GM12874 (cell line): ENCODE data around the gene NCDN.

Experiments used
- TF ChIP-seq, protein P1 (sequence below): IDR thresholded peaks from 2 replicates; pipeline ENCODE4 v1.5.1; 2011; ENCODE audit warnings: low read depth, mild to moderate bottlenecking, control low read depth, low read length, moderate library complexity; ENCODE audit not compliant: insufficient read depth

NCDN gene

DNA sequence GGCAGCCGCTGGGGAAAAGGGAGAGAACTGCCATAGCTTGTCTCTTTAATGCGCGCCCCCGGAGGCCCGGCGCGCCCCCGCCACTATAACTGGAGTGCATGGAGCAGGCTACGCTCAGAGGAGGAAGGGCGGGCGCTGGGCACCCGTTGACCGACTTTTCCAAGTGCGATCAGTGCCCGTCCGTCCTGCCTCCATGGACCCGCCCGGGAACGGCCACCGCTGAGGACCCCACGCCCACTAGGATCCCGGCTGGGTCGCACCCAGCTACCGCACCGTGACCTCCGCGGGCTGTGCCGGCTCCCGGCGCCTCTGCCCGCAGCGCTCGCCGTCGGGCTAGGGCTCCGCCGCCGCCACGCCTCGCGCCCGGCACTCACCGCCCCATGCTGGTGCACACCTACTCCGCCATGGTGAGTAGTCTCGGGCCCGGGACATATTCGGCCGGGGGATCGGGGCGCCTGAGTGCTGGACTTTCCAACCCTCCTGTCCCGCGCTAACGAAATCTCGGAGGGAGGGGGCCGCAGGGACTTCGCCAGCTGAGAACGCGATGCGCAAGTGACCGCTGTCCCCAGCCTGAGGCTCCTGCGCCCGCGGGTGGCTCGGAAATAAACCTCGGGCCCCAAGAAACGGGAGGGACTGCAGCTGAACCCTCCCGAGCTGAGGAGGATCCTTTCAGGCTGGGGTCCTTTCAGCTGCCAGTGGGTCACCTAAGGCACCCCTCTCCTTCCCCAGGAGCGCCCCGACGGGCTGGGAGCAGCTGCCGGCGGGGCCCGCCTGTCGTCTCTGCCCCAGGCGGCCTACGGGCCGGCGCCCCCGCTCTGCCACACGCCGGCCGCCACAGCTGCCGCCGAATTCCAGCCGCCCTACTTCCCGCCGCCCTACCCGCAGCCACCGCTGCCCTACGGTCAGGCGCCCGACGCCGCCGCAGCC lies 15.9 kb downstream of the NCDN start, which contains the start of gene TFAP2E:
TSS of gene TFAP2E (plus strand) at position 117 of the 927 bp plus-strand sequence. CDS start at position 381, 264 bp downstream.
- TF ChIP-seq, protein P1, sequence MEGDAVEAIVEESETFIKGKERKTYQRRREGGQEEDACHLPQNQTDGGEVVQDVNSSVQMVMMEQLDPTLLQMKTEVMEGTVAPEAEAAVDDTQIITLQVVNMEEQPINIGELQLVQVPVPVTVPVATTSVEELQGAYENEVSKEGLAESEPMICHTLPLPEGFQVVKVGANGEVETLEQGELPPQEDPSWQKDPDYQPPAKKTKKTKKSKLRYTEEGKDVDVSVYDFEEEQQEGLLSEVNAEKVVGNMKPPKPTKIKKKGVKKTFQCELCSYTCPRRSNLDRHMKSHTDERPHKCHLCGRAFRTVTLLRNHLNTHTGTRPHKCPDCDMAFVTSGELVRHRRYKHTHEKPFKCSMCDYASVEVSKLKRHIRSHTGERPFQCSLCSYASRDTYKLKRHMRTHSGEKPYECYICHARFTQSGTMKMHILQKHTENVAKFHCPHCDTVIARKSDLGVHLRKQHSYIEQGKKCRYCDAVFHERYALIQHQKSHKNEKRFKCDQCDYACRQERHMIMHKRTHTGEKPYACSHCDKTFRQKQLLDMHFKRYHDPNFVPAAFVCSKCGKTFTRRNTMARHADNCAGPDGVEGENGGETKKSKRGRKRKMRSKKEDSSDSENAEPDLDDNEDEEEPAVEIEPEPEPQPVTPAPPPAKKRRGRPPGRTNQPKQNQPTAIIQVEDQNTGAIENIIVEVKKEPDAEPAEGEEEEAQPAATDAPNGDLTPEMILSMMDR: no peak

DNA sequence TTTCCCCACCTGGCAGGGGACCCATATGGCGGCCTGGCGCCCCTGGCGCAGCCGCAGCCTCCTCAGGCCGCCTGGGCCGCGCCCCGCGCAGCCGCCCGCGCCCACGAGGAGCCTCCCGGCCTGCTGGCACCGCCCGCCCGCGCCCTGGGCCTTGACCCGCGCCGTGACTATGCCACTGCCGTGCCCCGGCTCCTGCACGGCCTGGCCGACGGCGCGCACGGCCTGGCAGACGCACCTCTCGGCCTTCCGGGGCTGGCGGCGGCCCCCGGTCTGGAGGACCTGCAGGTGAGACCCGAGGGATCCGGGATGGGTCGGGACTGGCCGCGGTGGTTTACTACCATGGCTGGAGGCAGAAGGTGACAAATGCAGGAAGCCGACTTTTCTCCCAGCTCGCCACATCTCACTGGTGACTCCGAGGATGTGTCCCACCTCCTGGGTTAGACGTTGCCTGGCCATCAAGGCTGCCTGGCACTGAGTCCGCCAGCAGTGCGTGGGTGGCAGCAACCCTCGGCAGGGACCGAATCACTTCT lies 16.6 kb downstream of the NCDN start:
- TF ChIP-seq, protein P1: no peak

DNA sequence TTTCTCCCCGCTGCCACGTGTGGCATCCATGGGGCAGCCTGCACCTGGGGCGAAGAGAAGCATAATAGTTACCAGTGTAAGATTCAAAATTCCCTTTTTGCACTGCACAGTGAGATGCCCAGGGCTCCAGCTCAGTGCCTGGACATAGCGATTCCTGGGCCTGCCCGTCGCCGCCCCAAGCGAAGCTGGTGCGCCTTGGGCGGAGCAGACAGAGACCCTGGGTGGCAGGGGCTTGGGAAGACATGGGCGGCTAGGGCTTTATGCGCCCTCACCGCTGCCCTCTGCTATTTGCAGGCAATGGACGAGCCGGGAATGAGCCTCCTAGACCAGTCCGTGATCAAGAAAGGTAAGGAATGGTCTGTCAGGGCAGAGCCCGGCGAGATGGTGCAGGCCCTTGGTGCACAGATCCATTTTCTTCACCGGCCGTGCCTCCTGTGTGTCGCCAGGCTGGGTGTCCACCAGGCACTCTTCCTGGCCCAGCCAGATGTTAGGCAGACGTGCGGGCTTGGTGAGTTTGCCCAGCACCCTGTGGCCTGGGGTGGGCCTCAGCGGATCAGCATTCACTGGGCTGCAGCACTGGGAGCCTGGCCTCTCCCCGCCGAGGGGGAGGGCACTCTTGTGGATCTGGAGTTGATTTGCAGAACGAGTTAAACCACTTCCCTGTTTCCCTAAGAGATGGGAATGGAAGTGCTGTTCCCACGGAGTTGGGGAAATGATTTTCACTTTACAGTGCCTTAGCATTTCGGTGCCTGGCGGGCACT lies 17.2 kb downstream of the NCDN start:
- TF ChIP-seq, protein P1: no peak

DNA sequence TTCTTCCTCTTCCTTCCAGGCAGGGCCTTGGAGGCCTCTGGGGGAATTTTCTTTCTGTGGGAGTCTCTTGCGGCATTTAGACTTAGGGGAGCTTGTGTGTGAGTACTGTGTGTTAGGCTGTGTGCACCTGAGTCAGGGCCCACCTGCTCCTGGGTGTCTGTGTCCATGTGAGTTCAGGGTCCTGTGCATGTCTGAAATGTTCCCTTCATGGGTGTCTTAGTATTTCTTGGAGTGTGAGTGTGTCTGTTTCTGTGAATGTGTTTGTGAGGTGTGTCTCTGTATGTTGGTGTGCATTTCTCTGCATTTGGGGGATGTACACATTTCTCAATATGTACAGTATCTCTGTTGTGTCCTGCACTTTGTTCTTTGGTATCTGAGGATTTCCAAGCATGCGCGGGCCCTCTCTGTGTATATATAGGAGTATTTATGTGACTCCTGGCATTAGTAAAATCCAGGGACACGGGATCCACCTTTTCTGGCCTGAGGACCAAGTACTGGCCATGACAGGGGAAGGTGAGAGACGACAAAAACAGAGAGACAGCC lies 17.9 kb downstream of the NCDN start:
- TF ChIP-seq, protein P1: no peak

DNA sequence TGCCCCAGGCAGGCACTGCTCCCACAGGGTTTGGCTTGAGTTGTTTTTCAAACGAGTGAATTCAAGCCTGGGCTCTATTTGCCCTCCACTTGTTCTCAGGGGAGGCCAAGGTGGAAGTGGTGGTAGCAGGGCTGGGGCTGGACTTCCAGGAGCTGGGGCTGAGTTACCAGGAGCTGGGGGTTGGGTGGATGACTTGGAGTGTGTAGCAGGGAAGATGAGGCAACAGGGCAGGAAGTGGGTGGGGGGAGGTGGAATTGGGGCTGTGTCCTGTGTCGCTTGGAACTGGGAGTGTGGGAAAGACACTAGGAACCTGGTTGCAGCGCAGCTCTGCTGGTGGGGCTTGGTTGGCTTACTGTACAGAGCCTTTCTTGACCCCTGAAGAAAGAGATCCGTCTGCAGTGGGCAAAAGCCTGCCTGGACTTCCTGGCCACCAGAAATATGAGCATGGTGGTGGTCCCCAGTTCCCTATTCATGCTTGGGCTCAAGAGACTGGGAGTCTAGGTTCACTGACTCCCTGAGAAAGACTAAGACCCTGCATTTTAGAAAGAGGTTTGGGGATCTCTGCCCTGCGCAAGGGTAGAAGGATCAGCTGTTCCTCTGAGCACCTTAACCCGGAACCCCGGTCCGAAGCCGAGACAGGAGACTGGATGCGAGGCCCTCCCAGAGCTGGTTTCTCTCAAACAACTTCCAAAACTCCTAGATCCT lies 18.6 kb downstream of the NCDN start:
- TF ChIP-seq, protein P1: no peak

DNA sequence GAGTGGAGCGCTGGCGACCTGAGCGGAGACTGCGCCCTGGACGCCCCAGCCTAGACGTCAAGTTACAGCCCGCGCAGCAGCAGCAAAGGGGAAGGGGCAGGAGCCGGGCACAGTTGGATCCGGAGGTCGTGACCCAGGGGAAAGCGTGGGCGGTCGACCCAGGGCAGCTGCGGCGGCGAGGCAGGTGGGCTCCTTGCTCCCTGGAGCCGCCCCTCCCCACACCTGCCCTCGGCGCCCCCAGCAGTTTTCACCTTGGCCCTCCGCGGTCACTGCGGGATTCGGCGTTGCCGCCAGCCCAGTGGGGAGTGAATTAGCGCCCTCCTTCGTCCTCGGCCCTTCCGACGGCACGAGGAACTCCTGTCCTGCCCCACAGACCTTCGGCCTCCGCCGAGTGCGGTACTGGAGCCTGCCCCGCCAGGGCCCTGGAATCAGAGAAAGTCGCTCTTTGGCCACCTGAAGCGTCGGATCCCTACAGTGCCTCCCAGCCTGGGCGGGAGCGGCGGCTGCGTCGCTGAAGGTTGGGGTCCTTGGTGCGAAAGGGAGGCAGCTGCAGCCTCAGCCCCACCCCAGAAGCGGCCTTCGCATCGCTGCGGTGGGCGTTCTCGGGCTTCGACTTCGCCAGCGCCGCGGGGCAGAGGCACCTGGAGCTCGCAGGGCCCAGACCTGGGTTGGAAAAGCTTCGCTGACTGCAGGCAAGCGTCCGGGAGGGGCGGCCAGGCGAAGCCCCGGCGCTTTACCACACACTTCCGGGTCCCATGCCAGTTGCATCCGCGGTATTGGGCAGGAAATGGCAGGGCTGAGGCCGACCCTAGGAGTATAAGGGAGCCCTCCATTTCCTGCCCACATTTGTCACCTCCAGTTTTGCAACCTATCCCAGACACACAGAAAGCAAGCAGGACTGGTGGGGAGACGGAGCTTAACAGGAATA lies 19.7 kb downstream of the NCDN start:
- TF ChIP-seq, protein P1: peak; percentile 10; the same call in 1 of the 2 replicates
